Lower leg skin (tissue), 3 donors: Measurements from ENCODE around the gene CNTROB.
"Not testable (repeated sequence)": the region's sequence is repeated elsewhere in the genome, so short reads cannot be mapped to it uniquely, and the experiment has no call there.

Experiments used
- POLR2A ChIP-seq, 2 donors: fragments of 450-650 bp; IDR thresholded peaks; one replicate each; pipeline ENCODE4 v1.6.1; 2016 to 2017; ENCODE audit warnings: antibody characterized with exemption in 2 of 2, mild to moderate bottlenecking in 1 of 2, moderate library complexity in 1 of 2
- TF ChIP-seq, protein P1 (sequence below), 3 donors: fragments of 450-650 bp; IDR thresholded peaks; one replicate each; pipeline ENCODE4 v1.5.1; 2016; ENCODE audit warnings: antibody characterized with exemption in 3 of 3, mild to moderate bottlenecking in 3 of 3, moderate library complexity in 2 of 3

GRCh38 chr17:7953266-7953665, 21.3 kb downstream of the CNTROB start:
- TF ChIP-seq, protein P1, sequence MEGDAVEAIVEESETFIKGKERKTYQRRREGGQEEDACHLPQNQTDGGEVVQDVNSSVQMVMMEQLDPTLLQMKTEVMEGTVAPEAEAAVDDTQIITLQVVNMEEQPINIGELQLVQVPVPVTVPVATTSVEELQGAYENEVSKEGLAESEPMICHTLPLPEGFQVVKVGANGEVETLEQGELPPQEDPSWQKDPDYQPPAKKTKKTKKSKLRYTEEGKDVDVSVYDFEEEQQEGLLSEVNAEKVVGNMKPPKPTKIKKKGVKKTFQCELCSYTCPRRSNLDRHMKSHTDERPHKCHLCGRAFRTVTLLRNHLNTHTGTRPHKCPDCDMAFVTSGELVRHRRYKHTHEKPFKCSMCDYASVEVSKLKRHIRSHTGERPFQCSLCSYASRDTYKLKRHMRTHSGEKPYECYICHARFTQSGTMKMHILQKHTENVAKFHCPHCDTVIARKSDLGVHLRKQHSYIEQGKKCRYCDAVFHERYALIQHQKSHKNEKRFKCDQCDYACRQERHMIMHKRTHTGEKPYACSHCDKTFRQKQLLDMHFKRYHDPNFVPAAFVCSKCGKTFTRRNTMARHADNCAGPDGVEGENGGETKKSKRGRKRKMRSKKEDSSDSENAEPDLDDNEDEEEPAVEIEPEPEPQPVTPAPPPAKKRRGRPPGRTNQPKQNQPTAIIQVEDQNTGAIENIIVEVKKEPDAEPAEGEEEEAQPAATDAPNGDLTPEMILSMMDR (IDR thresholded peaks at IDR 0.05) = not testable (repeated sequence)
- TF ChIP-seq POLR2A (IDR thresholded peaks at IDR 0.05) = not testable (repeated sequence)
